Sigmoid colon (tissue), 7 donors: ENCODE results near the gene VGLL1. TPM values are rescaled to one million over a fixed set of nuclear protein-coding genes. Genes with fewer than 3 reads are reported as not detected.
A peak's percentile ranks its signal among the peaks of the same experiment; 100 is the strongest.

Experiments
- DNase-seq: peaks from one replicate; pipeline ENCODE4 v3.0.0-alpha.2; 2019
- H3K27ac ChIP-seq, 4 donors: fragments of 200-600 bp; sonication (generic); one replicate each; pipeline ENCODE4 v1.5.1; 2016 to 2019; ENCODE audit warnings: mild to moderate bottlenecking in 1 of 4
- H3K27me3 ChIP-seq, 3 donors: fragments of 200-600 bp; sonication (generic); one replicate each; pipeline ENCODE4 v1.5.1; 2019; ENCODE audit warnings: mild to moderate bottlenecking in 1 of 3
- H3K36me3 ChIP-seq, 4 donors: fragments of 200-600 bp; sonication (generic); one replicate each; pipeline ENCODE4 v1.5.1; 2016 to 2019
- H3K4me1 ChIP-seq, 4 donors: fragments of 200-600 bp; sonication (generic); one replicate each; pipeline ENCODE4 v1.5.1; 2017 to 2019
- H3K4me3 ChIP-seq, 4 donors: fragments of 200-600 bp; sonication (generic); one replicate each; pipeline ENCODE4 v1.5.1; 2017 to 2019; ENCODE audit warnings: mild to moderate bottlenecking in 2 of 4, moderate library complexity in 1 of 4
- H3K9me3 ChIP-seq, 4 donors: fragments of 200-600 bp in 3 of 4; sonication (generic) in 3 of 4; one replicate each; pipeline versions ENCODE4 v1.5.1 to v1.6.1; 2013 to 2019
- EP300 ChIP-seq, 4 donors: sonication (generic); formaldehyde crosslinking; IDR thresholded peaks; one replicate each; pipeline ENCODE4 v1.6.1; 2017; ENCODE audit warnings: antibody characterized with exemption in 4 of 4
- POLR2A ChIP-seq, 2 donors: fragments of 450-650 bp; IDR thresholded peaks; one replicate each; pipeline ENCODE4 v1.6.1; 2016; ENCODE audit warnings: antibody characterized with exemption in 2 of 2, mild to moderate bottlenecking in 2 of 2, moderate library complexity in 2 of 2
- POLR2AphosphoS5 ChIP-seq, 4 donors: sonication (generic); formaldehyde crosslinking; IDR thresholded peaks; one replicate each; pipeline ENCODE4 v1.6.1; 2017; ENCODE audit warnings: antibody characterized with exemption in 4 of 4
- WGBS, 2 donors: extraction: QIAGEN DNeasy Blood & Tissue Kit; methylation state at CpG; one replicate each; pipeline ENCODE4 v1.1.7; 2013; 5-methylcytosine and 5-hydroxymethylcytosine counted together
- intact Hi-C: fragments of 100-400 bp; cut with DNase I; formaldehyde crosslinking; loops from one replicate; pipeline ENCODE4 v1.15.1; 2023
- polyA plus RNA-seq, 3 donors: library from polyadenylated mRNA; stranded (reverse); fragments of 200-250 nt; gene quantifications; one replicate each; pipeline ENCODE4 v1.2.3, GENCODE V29; 2013
- total RNA-seq, 4 donors: library from RNA; depleted of rRNA; stranded (reverse); fragments of >200 nt; gene quantifications; one replicate each; pipeline ENCODE4 v1.1.0, GENCODE V29; 2016
- TF ChIP-seq, protein P1 (sequence below), 4 experiments: fragments of 450-650 bp in 3 of 4; fragments of 200-600 bp in 1 of 4; IDR thresholded peaks; one replicate each; pipeline ENCODE4 v1.5.1; 2016 to 2019; ENCODE audit warnings: antibody characterized with exemption in 4 of 4, mild to moderate bottlenecking in 3 of 4, moderate library complexity in 2 of 4
- donor health status: healthy with polysubstance abuse.
- donor health status: Bipolar disorder and iron deficiency.
- donor health status: healthy.

VGLL1 gene
- total and polyA plus RNA-seq, 7 donors: not detected

DNA sequence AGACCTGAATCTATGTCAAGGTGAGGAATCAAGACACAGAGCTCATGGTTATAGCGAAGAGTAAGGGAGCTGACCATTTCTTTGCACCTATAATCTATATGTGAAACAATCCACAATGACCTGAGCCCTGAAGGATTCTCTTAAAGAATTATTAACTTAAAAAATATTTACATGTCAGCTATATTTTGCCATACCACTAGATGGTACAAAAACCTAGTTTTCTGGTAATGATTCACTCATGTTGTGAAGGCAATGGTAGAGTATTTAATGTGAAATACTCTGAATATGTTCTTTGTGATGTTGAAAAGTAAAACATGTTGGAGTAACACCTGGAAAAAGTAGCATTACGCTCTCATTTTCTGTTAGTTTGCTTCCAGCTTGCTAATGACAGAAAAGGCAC, 40.0 kb downstream of the VGLL1 start:
- TF ChIP-seq EP300 (IDR thresholded peaks at IDR 0.05): no peak
- TF ChIP-seq, protein P1, sequence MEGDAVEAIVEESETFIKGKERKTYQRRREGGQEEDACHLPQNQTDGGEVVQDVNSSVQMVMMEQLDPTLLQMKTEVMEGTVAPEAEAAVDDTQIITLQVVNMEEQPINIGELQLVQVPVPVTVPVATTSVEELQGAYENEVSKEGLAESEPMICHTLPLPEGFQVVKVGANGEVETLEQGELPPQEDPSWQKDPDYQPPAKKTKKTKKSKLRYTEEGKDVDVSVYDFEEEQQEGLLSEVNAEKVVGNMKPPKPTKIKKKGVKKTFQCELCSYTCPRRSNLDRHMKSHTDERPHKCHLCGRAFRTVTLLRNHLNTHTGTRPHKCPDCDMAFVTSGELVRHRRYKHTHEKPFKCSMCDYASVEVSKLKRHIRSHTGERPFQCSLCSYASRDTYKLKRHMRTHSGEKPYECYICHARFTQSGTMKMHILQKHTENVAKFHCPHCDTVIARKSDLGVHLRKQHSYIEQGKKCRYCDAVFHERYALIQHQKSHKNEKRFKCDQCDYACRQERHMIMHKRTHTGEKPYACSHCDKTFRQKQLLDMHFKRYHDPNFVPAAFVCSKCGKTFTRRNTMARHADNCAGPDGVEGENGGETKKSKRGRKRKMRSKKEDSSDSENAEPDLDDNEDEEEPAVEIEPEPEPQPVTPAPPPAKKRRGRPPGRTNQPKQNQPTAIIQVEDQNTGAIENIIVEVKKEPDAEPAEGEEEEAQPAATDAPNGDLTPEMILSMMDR (IDR thresholded peaks at IDR 0.05): no peak
- no peak for TF ChIP-seq POLR2A (IDR thresholded peaks at IDR 0.05)
- TF ChIP-seq POLR2AphosphoS5 (IDR thresholded peaks at IDR 0.05): no peak
- Histone ChIP-seq H3K4me3 (no peak overlapping the region), H3K9me3 (peaks cover 0 to 2% (median 0%) of the 10 kb centered on the region in 4 donors), H3K36me3 (no peaks in the 10 kb centered on the region), H3K4me1 (no peaks in the 10 kb centered on the region), H3K27ac (no peak overlapping the region), H3K27me3 (no peaks in the 10 kb centered on the region)
- 84 to 85% methylated on average over 2 of the region's 2 CpGs for WGBS, 2 donors
- DNase-seq: no peak
- intact Hi-C loops: loop anchor here (10.0 kb wide), 1 partner anchor 47 kb away; no protein-coding TSS in a partner anchor

DNA sequence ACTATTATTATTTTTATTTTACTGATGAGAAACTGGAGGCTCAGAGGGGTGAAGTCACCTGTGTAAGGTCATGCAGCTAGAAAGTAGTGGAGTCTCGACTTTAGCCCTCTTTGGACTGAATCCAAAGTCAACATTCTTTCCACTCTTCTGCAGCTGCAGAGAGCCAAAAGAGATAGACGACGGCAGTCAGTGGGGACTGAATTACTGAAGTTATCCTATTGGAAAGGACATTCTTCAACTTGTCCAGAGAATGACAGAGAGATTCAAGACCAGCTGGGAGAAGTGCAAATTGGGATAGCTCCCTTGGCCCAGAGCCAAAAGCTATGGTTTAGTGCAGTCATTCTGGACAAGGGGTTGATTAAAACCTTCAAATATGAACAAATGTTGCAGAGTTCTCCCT, 42.5 kb downstream of the VGLL1 start:
- intact Hi-C loops: loop anchor here (10.0 kb wide), 1 partner anchor 50 kb away; no protein-coding TSS in a partner anchor
- no peaks in the 10 kb centered on the region for H3K4me1 ChIP-seq
- WGBS, 2 donors: 13 to 46% methylated on average over 3 of the region's 3 CpGs
- TF ChIP-seq POLR2A (IDR thresholded peaks at IDR 0.05) (no peak), POLR2AphosphoS5 (IDR thresholded peaks at IDR 0.05) (no peak), EP300 (IDR thresholded peaks at IDR 0.05) (no peak)
- TF ChIP-seq, protein P1 (IDR thresholded peaks at IDR 0.05): no peak
- H3K27me3 ChIP-seq: no peaks in the 10 kb centered on the region
- peaks cover 0 to 2% (median 0%) of the 10 kb centered on the region in 4 donors for H3K9me3 ChIP-seq
- H3K36me3 ChIP-seq: no peaks in the 10 kb centered on the region
- no peak for DNase-seq
- H3K27ac ChIP-seq: no peak overlapping the region
- H3K4me3 ChIP-seq: no peak overlapping the region

DNA sequence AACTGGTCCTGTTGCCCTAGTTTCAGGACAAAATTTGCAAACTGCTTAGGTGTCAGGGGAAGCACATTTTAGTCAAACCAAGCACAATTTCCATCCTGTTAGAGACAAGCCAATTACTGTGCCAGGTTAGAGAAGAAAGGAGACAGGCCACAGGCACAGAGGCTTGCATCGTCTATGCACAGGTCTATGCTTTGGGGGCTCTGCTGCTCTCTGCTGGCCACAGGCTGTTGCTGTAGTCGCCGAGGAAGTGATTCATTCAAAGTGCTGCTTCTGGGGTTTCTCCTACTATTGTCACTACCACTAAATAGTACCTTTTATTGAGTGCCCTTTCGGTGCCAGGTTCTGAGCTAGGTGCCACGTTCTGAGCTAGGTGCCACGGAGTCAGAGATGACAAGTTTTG, 45.5 kb downstream of the VGLL1 start:
- 2 to 4% methylated on average over 6 of the region's 6 CpGs for WGBS, 2 donors
- no peaks in the 10 kb centered on the region for H3K4me1 ChIP-seq
- TF ChIP-seq POLR2A (IDR thresholded peaks at IDR 0.05) (no peak), POLR2AphosphoS5 (IDR thresholded peaks at IDR 0.05) (no peak), EP300 (IDR thresholded peaks at IDR 0.05) (no peak)
- TF ChIP-seq, protein P1 (IDR thresholded peaks at IDR 0.05): peak in 3 of 4 experiments; percentile 36 to 57 (median 38)
- no peaks in the 10 kb centered on the region for H3K27me3 ChIP-seq
- H3K9me3 ChIP-seq: peaks cover 0 to 2% (median 0%) of the 10 kb centered on the region in 4 donors
- peak; percentile 77 for DNase-seq
- H3K4me3 ChIP-seq: no peak overlapping the region
- H3K36me3 ChIP-seq: no peaks in the 10 kb centered on the region
- intact Hi-C loops: loop anchor here (10.0 kb wide), 1 partner anchor 53 kb away; no protein-coding TSS in a partner anchor
- no peak overlapping the region for H3K27ac ChIP-seq

DNA sequence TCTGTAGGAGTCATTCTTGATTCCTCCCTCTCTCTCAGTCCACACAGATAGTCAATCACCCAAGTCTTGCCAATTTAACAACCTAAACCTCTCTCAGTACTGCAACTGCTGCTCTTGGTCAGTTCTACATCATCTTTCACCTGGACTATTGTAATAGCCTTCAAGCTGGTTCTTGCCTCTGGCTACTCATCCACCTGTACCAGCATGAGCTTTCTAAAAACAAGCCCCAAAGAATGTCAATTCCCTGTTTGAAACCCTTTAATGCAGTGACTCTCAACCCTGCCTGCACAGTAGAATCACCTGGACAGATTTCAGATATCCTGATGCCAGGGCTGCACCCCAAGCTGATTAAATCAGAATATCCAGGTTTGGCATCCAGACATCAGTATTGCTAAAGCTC, 48.3 kb downstream of the VGLL1 start:
- Histone ChIP-seq H3K4me1 (no peaks in the 10 kb centered on the region), H3K27ac (no peak overlapping the region), H3K4me3 (no peak overlapping the region), H3K9me3 (no peaks in the 10 kb centered on the region), H3K27me3 (no peaks in the 10 kb centered on the region), H3K36me3 (no peaks in the 10 kb centered on the region)
- DNase-seq: no peak
- intact Hi-C loops: no loop called here
- TF ChIP-seq, protein P1 (IDR thresholded peaks at IDR 0.05): no peak
- TF ChIP-seq POLR2A (IDR thresholded peaks at IDR 0.05): no peak
- TF ChIP-seq POLR2AphosphoS5 (IDR thresholded peaks at IDR 0.05): no peak
- no peak for TF ChIP-seq EP300 (IDR thresholded peaks at IDR 0.05)

DNA sequence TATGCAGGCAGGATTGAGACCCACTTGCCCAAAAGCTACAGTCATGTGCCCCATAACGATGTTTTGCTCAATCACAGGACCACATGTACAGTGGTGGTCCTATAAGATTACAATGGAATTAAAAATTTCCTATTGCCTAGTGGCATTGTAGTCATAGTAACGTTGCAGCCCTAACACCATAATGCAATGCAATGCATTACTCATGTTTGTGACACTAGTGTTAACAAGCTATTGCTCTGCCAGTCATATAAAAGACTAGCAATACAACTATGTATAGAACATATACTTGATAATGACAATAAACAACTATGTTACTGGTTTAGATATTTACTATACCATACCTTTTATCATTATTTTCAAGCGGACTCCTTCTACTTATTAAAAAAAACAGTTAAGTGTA, 50.6 kb downstream of the VGLL1 start:
- no peaks in the 10 kb centered on the region for H3K27me3 ChIP-seq
- TF ChIP-seq POLR2AphosphoS5 (IDR thresholded peaks at IDR 0.05): no peak
- no peak for TF ChIP-seq POLR2A (IDR thresholded peaks at IDR 0.05)
- TF ChIP-seq EP300 (IDR thresholded peaks at IDR 0.05): no peak
- TF ChIP-seq, protein P1 (IDR thresholded peaks at IDR 0.05): no peak
- H3K9me3 ChIP-seq: no peaks in the 10 kb centered on the region
- no peaks in the 10 kb centered on the region for H3K4me1 ChIP-seq
- no peak overlapping the region for H3K4me3 ChIP-seq
- H3K27ac ChIP-seq: no peak overlapping the region
- 71 to 84% methylated on average over 3 of the region's 3 CpGs for WGBS, 2 donors
- no peaks in the 10 kb centered on the region for H3K36me3 ChIP-seq
- no peak for DNase-seq
- intact Hi-C loops: no loop called here
